Breast epithelium (tissue), 4 donors: ENCODE measurements around the gene WARS2. TPM values are rescaled to one million over a fixed set of nuclear protein-coding genes. Genes with fewer than 3 reads are reported as not detected.

ENCODE experiments used
- DNase-seq, 2 donors: peaks; one replicate each; pipeline ENCODE4 v3.0.0-alpha.2; 2019; ENCODE audit warnings: low spot score in 2 of 2
- H3K27ac ChIP-seq, 2 donors: fragments of 200-600 bp; sonication (generic) in 1 of 2; one replicate each; pipeline ENCODE4 v1.5.1; 2016 to 2019; ENCODE audit warnings: mild to moderate bottlenecking in 1 of 2
- H3K27me3 ChIP-seq, 2 donors: fragments of 200-600 bp; sonication (generic) in 1 of 2; one replicate each; pipeline versions ENCODE4 v1.5.1 to v1.6.0; 2017 to 2019; ENCODE audit warnings: control low read depth in 1 of 2, mild to moderate bottlenecking in 1 of 2
- H3K36me3 ChIP-seq: fragments of 200-600 bp; one replicate; pipeline ENCODE4 v1.5.1; 2019
- H3K4me1 ChIP-seq, 2 donors: fragments of 200-600 bp; sonication (generic); one replicate each; pipeline ENCODE4 v1.5.1; 2016 to 2019; ENCODE audit warnings: control low read depth in 1 of 2
- H3K4me3 ChIP-seq, 3 donors: fragments of 200-600 bp; sonication (generic); 1 replicate in 2 of 3; 2 replicates in 1 of 3; pipeline ENCODE4 v1.5.1; 2016 to 2019; ENCODE audit warnings: mild to moderate bottlenecking in 3 of 3, moderate library complexity in 2 of 3
- H3K9me3 ChIP-seq, 2 donors: fragments of 200-600 bp; sonication (generic) in 1 of 2; one replicate each; pipeline ENCODE4 v1.5.1; 2016 to 2019; ENCODE audit warnings: control low read depth in 1 of 2
- POLR2A ChIP-seq: fragments of 450-650 bp; IDR thresholded peaks from one replicate; pipeline ENCODE4 v1.6.1; 2016; ENCODE audit warnings: antibody characterized with exemption, mild to moderate bottlenecking, moderate library complexity
- POLR2AphosphoS5 ChIP-seq, 3 donors: sonication (generic); formaldehyde crosslinking; IDR thresholded peaks; one replicate each; pipeline ENCODE4 v1.6.1; 2017; ENCODE audit warnings: antibody characterized with exemption in 3 of 3
- intact Hi-C: fragments of 100-400 bp; cut with DNase I; formaldehyde crosslinking; loops from one replicate; pipeline ENCODE4 v1.15.1; 2023; ENCODE audit warnings: low total_unique reads
- total RNA-seq, 3 donors: library from RNA; depleted of rRNA; stranded (reverse); fragments of >200 nt; gene quantifications; one replicate each; pipeline ENCODE4 v1.1.0, GENCODE V29; 2016
- TF ChIP-seq, protein P1 (sequence below), 3 donors: fragments of 450-650 bp; IDR thresholded peaks; one replicate each; pipeline ENCODE4 v1.5.1; 2016 to 2017; ENCODE audit warnings: antibody characterized with exemption in 3 of 3, mild to moderate bottlenecking in 3 of 3, moderate library complexity in 3 of 3

The WARS2 gene
- total RNA-seq, 3 donors from 2014 or later = 21.1 to 26.2 (median 23.3) TPM

DNA sequence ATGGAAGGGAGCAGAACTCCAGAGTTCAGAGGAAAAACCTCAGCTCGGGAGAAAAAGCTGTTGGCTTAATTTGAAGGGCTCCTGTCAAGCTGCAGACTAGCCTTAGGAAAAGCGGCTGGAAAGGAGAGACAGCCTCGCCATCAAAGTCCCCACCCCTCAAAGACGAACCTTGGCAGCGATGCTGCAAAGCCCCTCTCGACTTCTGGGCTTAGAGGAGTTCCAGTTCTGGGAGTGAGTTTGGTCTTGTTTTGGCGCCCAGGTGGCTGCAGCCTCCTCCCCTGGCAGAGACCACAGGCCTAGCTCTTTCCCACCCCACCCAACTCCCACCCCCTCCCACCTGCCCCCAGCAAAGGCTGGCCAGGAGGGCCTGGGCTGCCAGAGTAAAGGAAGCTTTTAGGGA is 143.2 kb downstream of the WARS2 start:
- Histone ChIP-seq H3K36me3 (no peaks in the 10 kb centered on the region), H3K27me3 (peaks cover 0 to 90% of the 10 kb centered on the region in 2 donors), H3K4me3 (no peak overlapping the region), H3K4me1 (peaks cover 0 to 6% of the 10 kb centered on the region in 2 donors), H3K9me3 (no peaks in the 10 kb centered on the region), H3K27ac (no peak overlapping the region)
- no peak for DNase-seq
- no peak for TF ChIP-seq POLR2A
- TF ChIP-seq, protein P1, sequence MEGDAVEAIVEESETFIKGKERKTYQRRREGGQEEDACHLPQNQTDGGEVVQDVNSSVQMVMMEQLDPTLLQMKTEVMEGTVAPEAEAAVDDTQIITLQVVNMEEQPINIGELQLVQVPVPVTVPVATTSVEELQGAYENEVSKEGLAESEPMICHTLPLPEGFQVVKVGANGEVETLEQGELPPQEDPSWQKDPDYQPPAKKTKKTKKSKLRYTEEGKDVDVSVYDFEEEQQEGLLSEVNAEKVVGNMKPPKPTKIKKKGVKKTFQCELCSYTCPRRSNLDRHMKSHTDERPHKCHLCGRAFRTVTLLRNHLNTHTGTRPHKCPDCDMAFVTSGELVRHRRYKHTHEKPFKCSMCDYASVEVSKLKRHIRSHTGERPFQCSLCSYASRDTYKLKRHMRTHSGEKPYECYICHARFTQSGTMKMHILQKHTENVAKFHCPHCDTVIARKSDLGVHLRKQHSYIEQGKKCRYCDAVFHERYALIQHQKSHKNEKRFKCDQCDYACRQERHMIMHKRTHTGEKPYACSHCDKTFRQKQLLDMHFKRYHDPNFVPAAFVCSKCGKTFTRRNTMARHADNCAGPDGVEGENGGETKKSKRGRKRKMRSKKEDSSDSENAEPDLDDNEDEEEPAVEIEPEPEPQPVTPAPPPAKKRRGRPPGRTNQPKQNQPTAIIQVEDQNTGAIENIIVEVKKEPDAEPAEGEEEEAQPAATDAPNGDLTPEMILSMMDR (IDR thresholded peaks at IDR 0.05) = no peak
- no peak for TF ChIP-seq POLR2AphosphoS5 (IDR thresholded peaks at IDR 0.05)
- intact Hi-C loops = no loop called here

DNA sequence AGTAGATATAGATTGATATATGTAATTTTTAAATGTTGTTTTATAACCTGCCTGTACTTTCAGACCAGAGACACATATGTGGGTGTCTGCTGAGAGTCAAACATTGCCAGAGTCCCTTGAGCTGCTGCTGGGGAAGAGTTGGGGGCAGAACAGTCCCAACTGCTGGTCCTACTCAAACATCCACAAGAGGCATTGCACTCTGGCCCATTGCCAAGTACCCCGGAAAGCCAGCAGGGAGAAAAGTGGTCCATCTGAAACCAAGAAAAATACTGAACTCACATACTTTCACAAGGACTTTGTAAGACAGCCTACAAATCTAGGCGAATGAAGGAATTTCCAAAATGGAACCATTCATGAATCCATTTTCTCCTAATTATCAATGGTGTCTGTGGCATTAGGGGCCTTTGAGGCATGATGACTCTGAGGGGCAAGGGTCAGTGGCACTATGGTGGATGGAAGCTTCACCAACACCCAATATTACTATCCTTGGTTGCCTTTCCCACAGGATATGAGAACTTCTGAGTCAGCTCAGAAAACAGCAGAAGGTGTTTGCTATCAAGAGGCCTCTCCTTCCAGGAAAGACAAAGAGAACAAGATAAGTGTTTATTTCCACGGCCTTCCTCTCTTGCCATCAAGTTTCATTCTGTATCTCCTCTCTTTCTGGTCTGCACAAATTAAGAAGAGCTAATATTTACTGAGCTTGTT is 145.0 kb downstream of the WARS2 start:
- Histone ChIP-seq H3K4me1 (peaks cover 0 to 2% of the 10 kb centered on the region in 2 donors), H3K36me3 (no peaks in the 10 kb centered on the region), H3K4me3 (no peak overlapping the region), H3K27me3 (peaks cover 0 to 93% of the 10 kb centered on the region in 2 donors), H3K9me3 (no peaks in the 10 kb centered on the region), H3K27ac (no peak overlapping the region)
- intact Hi-C loops = no loop called here
- TF ChIP-seq POLR2AphosphoS5 (IDR thresholded peaks at IDR 0.05) (no peak), POLR2A (no peak)
- TF ChIP-seq, protein P1 (IDR thresholded peaks at IDR 0.05) = no peak
- no peak for DNase-seq

DNA sequence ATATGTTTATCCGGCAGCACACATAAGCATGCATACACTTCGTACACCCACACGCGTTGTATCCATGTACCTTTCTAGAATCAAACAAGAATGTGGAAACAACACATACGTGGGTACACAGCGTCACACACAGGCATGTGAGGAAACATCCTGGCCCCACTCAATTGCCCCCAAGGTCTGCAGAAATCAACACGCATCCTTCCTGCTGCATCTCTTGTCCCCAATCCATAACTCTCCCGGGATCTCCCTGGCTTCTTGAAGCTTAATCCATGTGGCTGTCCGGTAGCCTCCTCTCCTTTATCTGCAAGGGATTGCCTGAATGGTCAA is 146.8 kb downstream of the WARS2 start:
- Histone ChIP-seq H3K36me3 (no peaks in the 10 kb centered on the region), H3K9me3 (no peaks in the 10 kb centered on the region), H3K4me3 (no peak overlapping the region), H3K27me3 (peaks cover 0 to 94% of the 10 kb centered on the region in 2 donors), H3K27ac (no peak overlapping the region), H3K4me1 (no peaks in the 10 kb centered on the region)
- intact Hi-C loops = no loop called here
- TF ChIP-seq POLR2AphosphoS5 (IDR thresholded peaks at IDR 0.05) = no peak
- no peak for TF ChIP-seq POLR2A
- TF ChIP-seq, protein P1 (IDR thresholded peaks at IDR 0.05) = no peak
- no peak for DNase-seq

DNA sequence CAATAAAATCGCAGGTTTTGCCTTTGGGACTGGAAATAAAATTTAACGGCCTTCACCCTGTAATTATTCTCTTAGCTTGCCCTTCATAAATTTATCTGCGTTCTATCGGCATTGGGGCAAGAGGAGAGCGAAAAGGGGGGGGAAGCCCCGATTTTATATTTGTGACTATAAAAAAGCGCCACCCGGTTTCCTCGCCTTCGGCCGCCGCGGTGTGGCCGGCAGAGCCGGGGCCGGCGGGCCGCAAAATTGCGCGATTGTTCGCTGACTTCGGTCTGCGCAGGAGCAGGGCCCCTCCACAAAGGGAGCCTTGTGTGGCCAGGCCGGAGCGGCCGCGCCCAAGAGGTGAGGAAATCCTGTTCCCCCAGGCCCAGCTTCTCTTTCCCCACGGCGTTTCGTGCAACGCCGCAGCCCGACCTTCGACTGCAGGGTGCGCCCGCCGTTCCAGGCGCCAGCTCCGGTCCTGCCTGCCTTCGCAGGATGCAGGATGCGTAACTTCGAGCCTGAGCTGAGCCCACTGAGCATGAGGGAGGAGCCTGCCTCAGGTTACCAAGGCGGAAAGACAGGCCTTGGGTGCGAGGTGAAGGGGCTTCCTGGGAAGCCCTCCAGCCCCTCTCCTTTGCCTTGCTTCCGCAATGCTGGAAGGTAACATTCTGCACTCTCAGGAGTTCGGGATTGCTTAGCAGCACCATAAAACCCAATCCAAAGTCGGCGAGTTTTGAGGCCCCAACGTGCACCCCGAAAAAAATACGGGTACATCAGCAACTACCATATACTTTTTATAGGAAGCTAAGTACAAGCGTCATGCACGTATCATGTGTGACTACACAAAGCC is 147.4 kb downstream of the WARS2 start:
- no peak for TF ChIP-seq POLR2A
- TF ChIP-seq, protein P1 (IDR thresholded peaks at IDR 0.05) = no peak
- no peak for TF ChIP-seq POLR2AphosphoS5 (IDR thresholded peaks at IDR 0.05)
- no peaks in the 10 kb centered on the region for H3K36me3 ChIP-seq
- peaks cover 0 to 94% of the 10 kb centered on the region in 2 donors for H3K27me3 ChIP-seq
- DNase-seq = no peak
- intact Hi-C loops = no loop called here
- peaks cover 0 to 1% of the 10 kb centered on the region in 2 donors for H3K4me1 ChIP-seq
- no peaks in the 10 kb centered on the region for H3K9me3 ChIP-seq
- peak overlapping the region in 1 of 3 donors; percentile 11 for H3K4me3 ChIP-seq
- no peak overlapping the region for H3K27ac ChIP-seq

DNA sequence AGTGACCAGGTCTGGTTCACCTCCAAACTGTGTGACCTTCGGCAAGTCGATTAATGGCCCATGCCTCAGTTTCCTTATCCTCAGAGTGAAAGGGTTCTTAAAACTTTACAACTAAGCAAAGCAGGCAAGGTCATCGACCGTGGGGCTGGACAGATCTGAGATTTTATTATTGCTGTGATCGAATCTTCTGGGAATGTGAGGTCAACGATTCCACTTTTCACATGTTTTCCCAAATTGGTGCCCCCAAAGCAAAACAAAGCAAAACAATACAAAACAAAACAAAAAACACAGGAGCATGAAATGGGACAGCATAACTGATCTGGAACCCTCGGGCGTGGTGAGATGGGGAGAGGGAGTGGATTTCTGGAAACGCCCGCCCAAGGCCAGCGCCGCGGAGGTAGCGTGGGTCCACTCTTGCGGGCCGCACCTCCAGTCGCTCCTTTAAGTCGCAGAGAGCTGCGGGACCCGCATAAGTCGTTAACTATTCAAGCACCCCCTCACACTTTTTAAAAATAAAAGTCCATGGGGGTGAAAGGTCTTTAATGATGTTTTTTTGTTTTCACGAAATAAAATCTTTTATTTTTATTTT is 148.1 kb downstream of the WARS2 start:
- no peaks in the 10 kb centered on the region for H3K36me3 ChIP-seq
- no peaks in the 10 kb centered on the region for H3K9me3 ChIP-seq
- DNase-seq = no peak
- H3K27me3 ChIP-seq = peaks cover 0 to 94% of the 10 kb centered on the region in 2 donors
- H3K4me3 ChIP-seq = no peak overlapping the region
- TF ChIP-seq, protein P1 (IDR thresholded peaks at IDR 0.05) = no peak
- TF ChIP-seq POLR2A = no peak
- no peak for TF ChIP-seq POLR2AphosphoS5 (IDR thresholded peaks at IDR 0.05)
- H3K4me1 ChIP-seq = peaks cover 0 to 6% of the 10 kb centered on the region in 2 donors
- no peak overlapping the region for H3K27ac ChIP-seq
- intact Hi-C loops = no loop called here
